Gastrocnemius medialis (tissue), 4 donors: ENCODE results near the gene NR6A1. TPM values are rescaled to one million over a fixed set of nuclear protein-coding genes. Genes with fewer than 3 reads are reported as not detected.

ENCODE experiments used
- ATAC-seq, 2 donors: fragments of 150-250 bp; one replicate each; pipeline ENCODE4 v1.9.1; 2016
- DNase-seq, 2 donors: peaks; one replicate each; pipeline ENCODE4 v3.0.0-alpha.2; 2019
- H3K27ac ChIP-seq, 4 donors: fragments of 200-600 bp; sonication (generic); 1 replicate in 1 of 4; 2 replicates in 3 of 4; pipeline ENCODE4 v1.5.1; 2016 to 2018; ENCODE audit warnings: mild to moderate bottlenecking in 2 of 4, moderate library complexity in 1 of 4
- H3K27me3 ChIP-seq, 3 donors: fragments of 200-600 bp; sonication (generic) in 2 of 3; 1 replicate in 1 of 3; 2 replicates in 2 of 3; pipeline versions ENCODE4 v1.5.1 to v1.6.0; 2016 to 2019; ENCODE audit warnings: mild to moderate bottlenecking in 1 of 3, moderate library complexity in 1 of 3
- H3K36me3 ChIP-seq, 2 donors: fragments of 200-600 bp; sonication (generic) in 1 of 2; one replicate each; pipeline ENCODE4 v1.5.1; 2017 to 2018
- H3K4me1 ChIP-seq, 2 donors: fragments of 200-600 bp; sonication (generic) in 1 of 2; one replicate each; pipeline ENCODE4 v1.5.1; 2016 to 2017; ENCODE audit warnings: mild to moderate bottlenecking in 2 of 2
- H3K4me3 ChIP-seq, 4 donors: fragments of 200-600 bp; sonication (generic) in 3 of 4; 1 replicate in 1 of 4; 2 replicates in 3 of 4; pipeline ENCODE4 v1.5.1; 2016 to 2019; ENCODE audit warnings: mild to moderate bottlenecking in 2 of 4
- H3K9me3 ChIP-seq, 3 donors: fragments of 200-600 bp; sonication (generic) in 2 of 3; 1 replicate in 1 of 3; 2 replicates in 2 of 3; pipeline ENCODE4 v1.5.1; 2016 to 2019
- POLR2A ChIP-seq, 2 donors: fragments of 450-650 bp; IDR thresholded peaks; one replicate each; pipeline ENCODE4 v1.6.1; 2017; ENCODE audit warnings: antibody characterized with exemption in 2 of 2, mild to moderate bottlenecking in 2 of 2, moderate library complexity in 2 of 2
- in situ Hi-C, 4 donors: fragments of 200-750 bp; cut with MboI; loops; one replicate each; pipeline versions ENCODE4 v1.15.0 to v1.8.0; 2017; ENCODE audit warnings: low sequenced_read_pairs in 4 of 4
- intact Hi-C: fragments of 100-400 bp; cut with DNase I; formaldehyde crosslinking; loops from one replicate; pipeline ENCODE4 v1.15.1; 2023; ENCODE audit warnings: low total_unique reads
- total RNA-seq, 4 donors: library from RNA; depleted of rRNA; stranded (reverse); fragments of >200 nt; gene quantifications; one replicate each; pipeline versions ENCODE4 v1.1.0 to v1.2.3, GENCODE V29; 2016
- TF ChIP-seq, protein P1 (sequence below), 5 experiments: fragments of 450-650 bp in 3 of 5; fragments of 200-600 bp in 2 of 5; sonication (generic) in 2 of 5; IDR thresholded peaks in 4 of 5; conservative IDR thresholded peaks in 1 of 5; 1 replicate in 4 of 5; 2 replicates in 1 of 5; pipeline ENCODE4 v1.5.1; 2016 to 2019; ENCODE audit warnings: antibody characterized with exemption in 5 of 5, mild to moderate bottlenecking in 3 of 5, moderate library complexity in 3 of 5

NR6A1 gene
- total RNA-seq, 4 donors from 2014 or later, result 0.58 to 5.6 (median 2.1) TPM

DNA sequence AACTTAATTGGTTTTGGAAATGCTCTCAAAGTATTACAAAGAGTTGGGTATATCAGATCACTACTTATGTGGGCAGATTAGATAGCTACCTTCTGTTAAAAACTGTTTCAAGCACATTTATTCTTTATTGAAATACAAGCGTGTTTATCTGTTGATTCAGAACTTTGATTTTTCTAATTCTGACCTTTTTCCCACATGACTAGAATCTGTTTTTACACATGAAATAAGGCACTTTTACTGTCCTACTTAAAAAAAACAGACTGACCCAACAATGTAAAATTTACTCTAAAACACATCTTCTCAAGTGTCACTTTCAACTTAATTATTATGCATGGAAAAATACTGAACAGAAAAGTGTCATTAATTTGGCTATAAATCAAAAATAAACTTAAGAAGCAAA lies 4.8 kb downstream of the NR6A1 start:
- H3K27me3 ChIP-seq, result peaks cover 8 to 38% (median 17%) of the 10 kb centered on the region in 3 donors
- in situ Hi-C loops, result loop anchor here in 2 of 4 donors (25.0 kb wide), 3 partner anchors 371 to 621 kb away; partner anchors contain the start of gene SCAI (in 2 of the 2)
- H3K27ac ChIP-seq, result no peak overlapping the region
- no peak for DNase-seq
- intact Hi-C loops, result no loop called here
- H3K4me1 ChIP-seq, result peaks cover 10 to 13% of the 10 kb centered on the region in 2 donors
- H3K36me3 ChIP-seq, result no peaks in the 10 kb centered on the region
- no peak for ATAC-seq
- TF ChIP-seq, protein P1, sequence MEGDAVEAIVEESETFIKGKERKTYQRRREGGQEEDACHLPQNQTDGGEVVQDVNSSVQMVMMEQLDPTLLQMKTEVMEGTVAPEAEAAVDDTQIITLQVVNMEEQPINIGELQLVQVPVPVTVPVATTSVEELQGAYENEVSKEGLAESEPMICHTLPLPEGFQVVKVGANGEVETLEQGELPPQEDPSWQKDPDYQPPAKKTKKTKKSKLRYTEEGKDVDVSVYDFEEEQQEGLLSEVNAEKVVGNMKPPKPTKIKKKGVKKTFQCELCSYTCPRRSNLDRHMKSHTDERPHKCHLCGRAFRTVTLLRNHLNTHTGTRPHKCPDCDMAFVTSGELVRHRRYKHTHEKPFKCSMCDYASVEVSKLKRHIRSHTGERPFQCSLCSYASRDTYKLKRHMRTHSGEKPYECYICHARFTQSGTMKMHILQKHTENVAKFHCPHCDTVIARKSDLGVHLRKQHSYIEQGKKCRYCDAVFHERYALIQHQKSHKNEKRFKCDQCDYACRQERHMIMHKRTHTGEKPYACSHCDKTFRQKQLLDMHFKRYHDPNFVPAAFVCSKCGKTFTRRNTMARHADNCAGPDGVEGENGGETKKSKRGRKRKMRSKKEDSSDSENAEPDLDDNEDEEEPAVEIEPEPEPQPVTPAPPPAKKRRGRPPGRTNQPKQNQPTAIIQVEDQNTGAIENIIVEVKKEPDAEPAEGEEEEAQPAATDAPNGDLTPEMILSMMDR (IDR thresholded peaks at IDR 0.05 in 4 of 5, conservative IDR thresholded peaks at IDR 0.05 in 1 of 5), result no peak
- TF ChIP-seq POLR2A (IDR thresholded peaks at IDR 0.05), result no peak
- no peaks in the 10 kb centered on the region for H3K9me3 ChIP-seq
- no peak overlapping the region for H3K4me3 ChIP-seq

DNA sequence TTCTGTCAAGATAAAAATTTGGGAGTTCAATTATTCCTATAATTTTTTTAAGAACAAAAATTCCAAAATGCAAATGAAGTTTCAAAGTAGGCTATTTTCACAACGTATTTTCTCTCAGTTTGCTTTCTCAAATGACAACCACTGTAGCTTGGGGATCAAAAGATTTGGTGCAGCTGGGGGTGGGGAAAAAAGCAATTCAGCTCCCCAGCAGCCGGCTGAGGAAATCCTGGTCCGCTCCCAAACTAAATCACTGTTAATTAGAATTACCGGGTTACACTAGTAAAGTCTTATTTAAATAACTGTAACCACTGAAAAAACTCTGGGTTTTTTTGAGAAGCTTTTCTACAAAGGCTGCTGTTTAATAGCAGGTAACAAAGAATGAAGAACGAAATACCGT lies 5.7 kb downstream of the NR6A1 start:
- peaks cover 10 to 13% of the 10 kb centered on the region in 2 donors for H3K4me1 ChIP-seq
- intact Hi-C loops, result no loop called here

DNA sequence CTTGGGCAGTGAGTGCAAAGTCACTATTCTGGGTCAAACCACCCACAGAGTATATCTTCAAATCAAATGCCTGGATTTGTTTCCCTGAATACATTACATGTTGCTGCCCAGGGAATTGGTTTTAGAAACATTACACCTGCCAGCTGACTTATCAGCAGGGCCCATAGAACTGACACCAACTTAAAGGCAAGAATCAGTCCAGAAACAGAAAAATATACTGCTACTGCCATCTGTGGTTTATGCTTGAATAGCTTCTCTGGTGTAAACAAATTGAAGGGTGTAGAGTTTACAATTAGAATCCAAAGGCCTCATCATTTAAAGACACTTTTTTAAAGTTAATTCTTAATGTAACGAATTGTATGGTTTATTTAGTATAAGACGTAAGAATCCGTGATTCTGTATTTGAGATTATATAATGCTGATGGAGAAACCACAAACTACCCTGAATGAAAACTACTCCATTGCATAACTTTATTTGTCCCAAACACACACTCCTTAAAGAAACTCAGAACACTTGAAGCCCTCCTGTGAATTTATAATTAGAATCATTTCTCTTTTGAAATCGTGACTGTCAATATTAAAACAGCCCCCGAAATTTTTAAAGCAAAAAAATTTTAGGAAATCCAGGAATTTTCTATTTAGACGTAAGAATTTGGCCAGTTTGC lies 6.2 kb downstream of the NR6A1 start:
- Histone ChIP-seq H3K27me3 (peaks cover 7 to 33% (median 15%) of the 10 kb centered on the region in 3 donors), H3K4me3 (no peak overlapping the region), H3K4me1 (peaks cover 6 to 8% of the 10 kb centered on the region in 2 donors), H3K36me3 (no peaks in the 10 kb centered on the region), H3K27ac (no peak overlapping the region), H3K9me3 (no peaks in the 10 kb centered on the region)
- no peak for TF ChIP-seq POLR2A (IDR thresholded peaks at IDR 0.05)
- TF ChIP-seq, protein P1 (IDR thresholded peaks at IDR 0.05 in 4 of 5, conservative IDR thresholded peaks at IDR 0.05 in 1 of 5), result no peak
- intact Hi-C loops, result no loop called here
- ATAC-seq (no peak), DNase-seq (no peak)
- in situ Hi-C loops, result loop anchor here in 2 of 4 donors (25.0 kb wide), 3 partner anchors 372 to 622 kb away; partner anchors contain the start of gene SCAI (in 2 of the 2)

More for the DNA sequence above, 5.7 kb downstream of the NR6A1 start:
- H3K9me3 ChIP-seq, result no peaks in the 10 kb centered on the region
- H3K4me3 ChIP-seq, result no peak overlapping the region
- DNase-seq (no peak), ATAC-seq (no peak)
- H3K27me3 ChIP-seq, result peaks cover 8 to 38% (median 17%) of the 10 kb centered on the region in 3 donors
- in situ Hi-C loops, result loop anchor here in 2 of 4 donors (25.0 kb wide), 3 partner anchors 372 to 622 kb away; partner anchors contain the start of gene SCAI (in 2 of the 2)
- H3K36me3 ChIP-seq, result no peaks in the 10 kb centered on the region
- no peak for TF ChIP-seq POLR2A (IDR thresholded peaks at IDR 0.05)
- TF ChIP-seq, protein P1 (IDR thresholded peaks at IDR 0.05 in 4 of 5, conservative IDR thresholded peaks at IDR 0.05 in 1 of 5), result no peak
- no peak overlapping the region for H3K27ac ChIP-seq

DNA sequence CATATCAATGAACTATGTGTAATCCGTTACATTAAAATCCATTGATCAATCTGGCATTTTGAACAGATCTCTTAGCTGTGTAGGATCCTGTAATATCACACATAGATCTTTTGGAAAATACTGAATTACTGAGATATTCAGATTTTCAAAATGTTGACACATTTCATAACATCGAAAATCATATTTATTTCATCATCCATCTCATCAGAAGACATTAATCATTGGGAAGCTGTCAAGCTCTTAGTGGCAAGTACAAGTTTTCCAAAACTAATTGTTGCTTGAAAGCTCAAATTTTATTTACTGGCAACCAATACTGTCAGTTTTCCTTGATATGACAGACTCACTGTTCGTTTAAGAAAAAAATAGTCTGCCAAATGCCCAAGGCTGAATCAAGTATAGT lies 8.5 kb downstream of the NR6A1 start:
- no peak for TF ChIP-seq POLR2A (IDR thresholded peaks at IDR 0.05)
- TF ChIP-seq, protein P1 (IDR thresholded peaks at IDR 0.05 in 4 of 5, conservative IDR thresholded peaks at IDR 0.05 in 1 of 5), result no peak
- intact Hi-C loops, result no loop called here
- Histone ChIP-seq H3K27me3 (peaks cover 0 to 14% (median 6%) of the 10 kb centered on the region in 3 donors), H3K9me3 (no peaks in the 10 kb centered on the region), H3K27ac (no peak overlapping the region), H3K36me3 (no peaks in the 10 kb centered on the region), H3K4me1 (no peaks in the 10 kb centered on the region), H3K4me3 (no peak overlapping the region)
- ATAC-seq, result no peak
- in situ Hi-C loops, result loop anchor here in 2 of 4 donors (25.0 kb wide), 3 partner anchors 375 to 625 kb away; partner anchors contain the start of gene SCAI (in 2 of the 2)
- no peak for DNase-seq
